PC-9 (cell line): ENCODE measurements around the gene ARL8B. TPM values are rescaled to one million over a fixed set of nuclear protein-coding genes. Genes with fewer than 3 reads are reported as not detected.

ENCODE experiments used
- BruUV-seq: library from RNA; stranded (reverse); fragments of 400-500 nt; replicated peaks from 2 replicates; lab custom pipeline; 2021; lab: Mats Ljungman, UMichigan
- CTCF ChIA-PET: fragments of 300-600 bp; sonication (Branson Sonifier 250); formaldehyde crosslinking; loops from one replicate; lab custom pipeline; 2022; ENCODE audit warnings: antibody characterized with exemption; lab: Charles Lee
- POLR2A ChIA-PET: fragments of 300-600 bp; sonication (Branson Sonifier 250); formaldehyde crosslinking; loops from one replicate; lab custom pipeline; 2022; ENCODE audit warnings: antibody characterized with exemption; ENCODE audit not compliant: unreplicated experiment; lab: Charles Lee
- DNase-seq, 2 experiments: peaks; one replicate each; pipeline versions ENCODE4 v3.0.0 to v3.0.0-alpha.2; 2015 to 2022; ENCODE audit warnings: mixed read lengths in 1 of 2
- H2AFZ ChIP-seq: fragments of 200-600 bp; sonication (generic); 2 replicates; pipeline ENCODE4 v1.8.1; 2017; ENCODE audit warnings: antibody characterized with exemption
- H3F3A ChIP-seq: fragments of 200-600 bp; sonication (generic); 2 replicates; pipeline ENCODE4 v1.8.1; 2017; ENCODE audit warnings: antibody characterized with exemption, mild to moderate bottlenecking, low read depth; ENCODE audit not compliant: insufficient read depth
- H3K27ac ChIP-seq: fragments of 200-600 bp; sonication (generic); 2 replicates; pipeline ENCODE4 v1.6.1; 2016; ENCODE audit warnings: mixed run types
- H3K27me3 ChIP-seq: fragments of 200-600 bp; sonication (generic); 2 replicates; pipeline ENCODE4 v1.6.1; 2016; ENCODE audit warnings: low read depth, mixed run types; ENCODE audit not compliant: insufficient read depth
- H3K36me3 ChIP-seq: fragments of 200-600 bp; sonication (generic); 2 replicates; pipeline ENCODE4 v1.6.1; 2016; ENCODE audit warnings: low read depth, mixed run types
- H3K4me1 ChIP-seq: fragments of 200-600 bp; sonication (generic); replicated peaks from 2 replicates; pipeline ENCODE4 v1.6.1; 2016; ENCODE audit warnings: mixed run types; ENCODE audit not compliant: insufficient read depth
- H3K4me2 ChIP-seq: fragments of 200-600 bp; sonication (generic); 2 replicates; pipeline ENCODE4 v1.6.1; 2017; ENCODE audit warnings: mixed run types
- H3K4me3 ChIP-seq: fragments of 200-600 bp; sonication (generic); 2 replicates; pipeline ENCODE4 v1.6.1; 2016; ENCODE audit warnings: mixed run types
- H3K79me2 ChIP-seq: fragments of 200-600 bp; sonication (generic); 2 replicates; pipeline ENCODE4 v1.6.1; 2017; ENCODE audit warnings: low read depth, mixed run types
- H3K9me2 ChIP-seq: fragments of 200-600 bp; sonication (generic); 2 replicates; pipeline ENCODE4 v1.8.1; 2017; ENCODE audit warnings: mild to moderate bottlenecking; ENCODE audit not compliant: insufficient read depth
- H3K9me3 ChIP-seq: fragments of 200-600 bp; sonication (generic); 2 replicates; pipeline ENCODE4 v1.8.1; 2016; ENCODE audit warnings: low read depth; ENCODE audit not compliant: insufficient read depth
- H4K20me1 ChIP-seq: fragments of 200-600 bp; sonication (generic); 2 replicates; pipeline ENCODE4 v1.8.1; 2017; ENCODE audit not compliant: insufficient read depth
- CTCF ChIP-seq: fragments of 200-600 bp; sonication (generic); conservative IDR thresholded peaks from 2 replicates; pipeline ENCODE4 v1.6.1; 2017; ENCODE audit warnings: mixed run types, antibody characterized with exemption, mild to moderate bottlenecking, moderate library complexity
- EZH2 ChIP-seq: fragments of 200-600 bp; sonication (generic); IDR thresholded peaks from 2 replicates; pipeline ENCODE4 v1.8.0; 2017; ENCODE audit warnings: antibody characterized with exemption, low read depth
- intact Hi-C: fragments of 100-400 bp; cut with micrococcal nuclease; formaldehyde crosslinking; loops from one replicate; pipeline ENCODE4 v1.10.0; 2022; ENCODE audit not compliant: unreplicated experiment
- total RNA-seq: library from RNA; stranded (reverse); gene quantifications from 2 replicates; pipeline ENCODE4 v1.2.3, GENCODE V29; 2021

ARL8B gene
- total RNA-seq, 1 experiment from 2014 or later, result 45.4 TPM

GRCh38 chr3:5160321-5160720 is 38.2 kb downstream of the ARL8B start:
- Histone ChIP-seq H3K79me2 (peaks cover 83% of the 10 kb centered on the region), H3K4me2 (no peak overlapping the region), H3K36me3 (no peaks in the 10 kb centered on the region), H2AFZ (no peak overlapping the region), H3F3A (peaks cover 6% of the 10 kb centered on the region; the same call in 1 of the 2 replicates), H4K20me1 (peaks cover 25% of the 10 kb centered on the region), H3K4me3 (no peak overlapping the region), H3K9me3 (no peaks in the 10 kb centered on the region), H3K27ac (no peak overlapping the region; the same call in 1 of the 2 replicates), H3K9me2 (no peaks in the 10 kb centered on the region), H3K4me1 (peaks cover 30% of the 10 kb centered on the region), H3K27me3 (no peaks in the 10 kb centered on the region)
- TF ChIP-seq EZH2 (no peak), CTCF (no peak)
- DNase-seq, result no peak
- no TSS peak for BruUV-seq
- ChIA-PET CTCF (no interaction called here), POLR2A (interaction anchor here (0.6 to 0.7 kb wide), 2 partner anchors 15 to 161 kb away, joined by 3 read pairs; no protein-coding TSS in a partner anchor)
- intact Hi-C loops, result loop anchor here (5.0 kb wide), 1 partner anchor 38 kb away; the partner anchor contains the start of gene ARL8B

- Histone ChIP-seq H3K27ac (peak overlapping the region; percentile 32), H3K36me3 (no peaks in the 10 kb centered on the region), H2AFZ (no peak overlapping the region), H3K4me3 (no peak overlapping the region), H3K27me3 (no peaks in the 10 kb centered on the region), H3F3A (peaks cover 6% of the 10 kb centered on the region; the same call in 1 of the 2 replicates), H3K4me2 (peak overlapping the region; percentile 34), H4K20me1 (peaks cover 25% of the 10 kb centered on the region), H3K4me1 (peaks cover 30% of the 10 kb centered on the region), H3K9me3 (no peaks in the 10 kb centered on the region), H3K9me2 (no peaks in the 10 kb centered on the region), H3K79me2 (peaks cover 83% of the 10 kb centered on the region)
- no peak for TF ChIP-seq EZH2
- no peak for TF ChIP-seq CTCF
- CTCF ChIA-PET, result no interaction called here
- intact Hi-C loops, result loop anchor here (5.0 kb wide), 1 partner anchor 39 kb away; the partner anchor contains the start of gene ARL8B
- DNase-seq, result peak; percentile 31 to 66
- no TSS peak for BruUV-seq
- POLR2A ChIA-PET, result interaction anchor here (0.5 kb wide), 2 partner anchors 25 to 182 kb away, joined by 3 to 10 read pairs; partner anchors contain the start of gene BHLHE40
These were observed 39.1 kb downstream of the ARL8B start for GRCh38 chr3:5160940-5161858.

- H3F3A ChIP-seq, result peaks cover 6% of the 10 kb centered on the region; the same call in 1 of the 2 replicates
- H3K9me3 ChIP-seq, result no peaks in the 10 kb centered on the region
- no peaks in the 10 kb centered on the region for H3K27me3 ChIP-seq
- CTCF ChIA-PET, result no interaction called here
- TF ChIP-seq EZH2 (no peak), CTCF (no peak)
- POLR2A ChIA-PET, result interaction anchor here (0.5 kb wide), 2 partner anchors 24 to 183 kb away, joined by 3 to 10 read pairs; partner anchors contain the start of gene BHLHE40
- peaks cover 30% of the 10 kb centered on the region for H3K4me1 ChIP-seq
- peak; percentile 38 to 67 for DNase-seq
- H3K4me3 ChIP-seq, result no peak overlapping the region
- H2AFZ ChIP-seq, result no peak overlapping the region
- peaks cover 83% of the 10 kb centered on the region for H3K79me2 ChIP-seq
- peak overlapping the region; percentile 34; the same call in 1 of the 2 replicates for H3K4me2 ChIP-seq
- peaks cover 27% of the 10 kb centered on the region for H4K20me1 ChIP-seq
- H3K36me3 ChIP-seq, result no peaks in the 10 kb centered on the region
- intact Hi-C loops, result loop anchor here (5.0 kb wide), 1 partner anchor 40 kb away; the partner anchor contains the start of gene ARL8B
- H3K27ac ChIP-seq, result no peak overlapping the region
- no peaks in the 10 kb centered on the region for H3K9me2 ChIP-seq
- no TSS peak for BruUV-seq
These were observed 40.0 kb downstream of the ARL8B start for GRCh38 chr3:5162102-5162501.
